Stomach (tissue), 9 donors: ENCODE data around the gene XRCC6. TPM values are rescaled to one million over a fixed set of nuclear protein-coding genes. Genes with fewer than 3 reads are reported as not detected.
"Not testable (repeated sequence)": the region's sequence is repeated elsewhere in the genome, so short reads cannot be mapped to it uniquely, and the experiment has no call there.

ENCODE experiments used
- DNase-seq, 2 donors: peaks; one replicate each; pipeline versions ENCODE4 v3.0.0 to v3.0.0-alpha.2; 2013 to 2019
- H3K27ac ChIP-seq, 5 donors: fragments of 200-600 bp in 4 of 5; sonication (generic) in 4 of 5; one replicate each; pipeline ENCODE4 v1.5.1; 2013 to 2019; ENCODE audit warnings: mild to moderate bottlenecking in 1 of 5, moderate library complexity in 1 of 5
- H3K27me3 ChIP-seq, 3 donors: fragments of 200-600 bp; sonication (generic); one replicate each; pipeline ENCODE4 v1.5.1; 2017 to 2019; ENCODE audit warnings: mixed run types in 1 of 3
- H3K36me3 ChIP-seq, 4 donors: fragments of 200-600 bp; sonication (generic); 1 replicate in 3 of 4; 2 replicates in 1 of 4; pipeline ENCODE4 v1.5.1; 2016 to 2019
- H3K4me1 ChIP-seq, 4 donors: fragments of 200-600 bp; sonication (generic); one replicate each; pipeline ENCODE4 v1.5.1; 2016 to 2019
- H3K4me3 ChIP-seq, 4 donors: fragments of 200-600 bp; sonication (generic) in 3 of 4; one replicate each; pipeline ENCODE4 v1.5.1; 2016 to 2019; ENCODE audit warnings: mild to moderate bottlenecking in 1 of 4
- H3K9me3 ChIP-seq, 4 donors: fragments of 200-600 bp; sonication (generic); one replicate each; pipeline ENCODE4 v1.5.1; 2016 to 2019
- EP300 ChIP-seq: sonication (generic); formaldehyde crosslinking; IDR thresholded peaks from one replicate; pipeline ENCODE4 v1.6.1; 2017; ENCODE audit warnings: antibody characterized with exemption
- POLR2A ChIP-seq, 4 donors: fragments of 450-650 bp; IDR thresholded peaks; one replicate each; pipeline ENCODE4 v1.6.1; 2016; ENCODE audit warnings: antibody characterized with exemption in 4 of 4, control low read depth in 2 of 4, mild to moderate bottlenecking in 1 of 4, moderate library complexity in 1 of 4
- POLR2AphosphoS5 ChIP-seq, 3 donors: sonication (generic); formaldehyde crosslinking; IDR thresholded peaks; one replicate each; pipeline ENCODE4 v1.6.1; 2016; ENCODE audit warnings: antibody characterized with exemption in 3 of 3
- WGBS, 5 donors: extraction: QIAGEN DNeasy Blood & Tissue Kit in 3 of 5; methylation state at CpG; one replicate each; pipeline versions ENCODE4 v1.1.5 to v1.1.7; 2013 to 2018; 5-methylcytosine and 5-hydroxymethylcytosine counted together
- intact Hi-C: fragments of 100-400 bp; cut with DNase I; formaldehyde crosslinking; loops from one replicate; pipeline ENCODE4 v1.15.1; 2023; ENCODE audit warnings: low total_unique reads
- polyA plus RNA-seq, 3 donors: library from polyadenylated mRNA; stranded (reverse); fragments of 200-250 nt; gene quantifications; one replicate each; pipeline ENCODE4 v1.2.3, GENCODE V29; 2013
- total RNA-seq, 5 donors: library from RNA; depleted of rRNA; stranded (reverse); fragments of >200 nt; gene quantifications; one replicate each; pipeline versions ENCODE4 v1.1.0 to v1.2.3, GENCODE V29; 2014 to 2016
- TF ChIP-seq, protein P1 (sequence below), 7 experiments: fragments of 450-650 bp in 4 of 7; fragments of 200-600 bp in 3 of 7; sonication (generic) in 3 of 7; IDR thresholded peaks; one replicate each; pipeline ENCODE4 v1.5.1; 2016 to 2019; ENCODE audit warnings: antibody characterized with exemption in 7 of 7, control low read depth in 2 of 7, mild to moderate bottlenecking in 1 of 7
- donor health status: healthy with polysubstance abuse.
- donor health status: Bipolar disorder and iron deficiency.
- donor health status: healthy.

Gene XRCC6
- total and polyA plus RNA-seq, 8 donors, result 40.3 to 315 (median 133) TPM

- 73 to 86% (median 77%) methylated on average over 3 of the region's 3 CpGs for whole genome bisulfite sequencing, 5 donors
- no peak for DNase-seq
- no peak for TF ChIP-seq EP300
- TF ChIP-seq, protein P1, sequence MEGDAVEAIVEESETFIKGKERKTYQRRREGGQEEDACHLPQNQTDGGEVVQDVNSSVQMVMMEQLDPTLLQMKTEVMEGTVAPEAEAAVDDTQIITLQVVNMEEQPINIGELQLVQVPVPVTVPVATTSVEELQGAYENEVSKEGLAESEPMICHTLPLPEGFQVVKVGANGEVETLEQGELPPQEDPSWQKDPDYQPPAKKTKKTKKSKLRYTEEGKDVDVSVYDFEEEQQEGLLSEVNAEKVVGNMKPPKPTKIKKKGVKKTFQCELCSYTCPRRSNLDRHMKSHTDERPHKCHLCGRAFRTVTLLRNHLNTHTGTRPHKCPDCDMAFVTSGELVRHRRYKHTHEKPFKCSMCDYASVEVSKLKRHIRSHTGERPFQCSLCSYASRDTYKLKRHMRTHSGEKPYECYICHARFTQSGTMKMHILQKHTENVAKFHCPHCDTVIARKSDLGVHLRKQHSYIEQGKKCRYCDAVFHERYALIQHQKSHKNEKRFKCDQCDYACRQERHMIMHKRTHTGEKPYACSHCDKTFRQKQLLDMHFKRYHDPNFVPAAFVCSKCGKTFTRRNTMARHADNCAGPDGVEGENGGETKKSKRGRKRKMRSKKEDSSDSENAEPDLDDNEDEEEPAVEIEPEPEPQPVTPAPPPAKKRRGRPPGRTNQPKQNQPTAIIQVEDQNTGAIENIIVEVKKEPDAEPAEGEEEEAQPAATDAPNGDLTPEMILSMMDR (IDR thresholded peaks at IDR 0.05), result no peak
- TF ChIP-seq POLR2A (IDR thresholded peaks at IDR 0.05), result no peak
- no peak for TF ChIP-seq POLR2AphosphoS5 (IDR thresholded peaks at IDR 0.05)
- Histone ChIP-seq H3K4me1 (peaks cover 0 to under 1% (median under 1%) of the 10 kb centered on the region in 4 donors), H3K27me3 (no peaks in the 10 kb centered on the region), H3K27ac (no peak overlapping the region), H3K36me3 (peaks cover 83 to 95% (median 93%) of the 10 kb centered on the region in 4 donors), H3K9me3 (no peaks in the 10 kb centered on the region), H3K4me3 (no peak overlapping the region)
- intact Hi-C loops, result no loop called here
Measured at GRCh38 chr22:41661088-41661487, 40.0 kb downstream of the XRCC6 start.

DNA sequence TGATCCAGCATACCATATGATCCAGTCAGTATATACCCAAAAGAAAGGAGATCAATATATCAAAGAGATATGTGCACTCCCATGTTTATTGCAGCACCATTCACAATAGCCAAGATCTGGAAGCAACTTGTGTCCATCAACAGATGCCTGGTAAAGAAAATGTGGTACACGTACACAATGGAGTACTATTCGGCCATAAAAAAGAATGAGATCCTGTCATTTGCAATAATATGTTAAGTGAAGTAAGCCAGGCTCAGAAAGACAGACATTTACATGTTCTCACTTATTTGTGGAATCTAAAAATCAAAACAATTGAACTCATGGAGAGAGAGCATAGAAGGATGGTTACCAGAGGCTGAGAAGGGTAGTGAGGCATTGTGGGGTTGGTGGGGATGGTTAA, 40.6 kb downstream of the XRCC6 start:
- H3K9me3 ChIP-seq, result no peaks in the 10 kb centered on the region
- H3K4me1 ChIP-seq, result peaks cover 0 to 7% (median 3%) of the 10 kb centered on the region in 4 donors
- 94 to 99% (median 97%) methylated on average over 2 of the region's 2 CpGs for WGBS, 5 donors
- H3K4me3 ChIP-seq, result no peak overlapping the region
- TF ChIP-seq POLR2AphosphoS5 (IDR thresholded peaks at IDR 0.05) (no peak), EP300 (no peak), POLR2A (IDR thresholded peaks at IDR 0.05) (no peak)
- TF ChIP-seq, protein P1 (IDR thresholded peaks at IDR 0.05), result no peak
- H3K27ac ChIP-seq, result no peak overlapping the region
- peaks cover 77 to 89% (median 86%) of the 10 kb centered on the region in 4 donors for H3K36me3 ChIP-seq
- intact Hi-C loops, result no loop called here
- no peak for DNase-seq
- no peaks in the 10 kb centered on the region for H3K27me3 ChIP-seq

DNA sequence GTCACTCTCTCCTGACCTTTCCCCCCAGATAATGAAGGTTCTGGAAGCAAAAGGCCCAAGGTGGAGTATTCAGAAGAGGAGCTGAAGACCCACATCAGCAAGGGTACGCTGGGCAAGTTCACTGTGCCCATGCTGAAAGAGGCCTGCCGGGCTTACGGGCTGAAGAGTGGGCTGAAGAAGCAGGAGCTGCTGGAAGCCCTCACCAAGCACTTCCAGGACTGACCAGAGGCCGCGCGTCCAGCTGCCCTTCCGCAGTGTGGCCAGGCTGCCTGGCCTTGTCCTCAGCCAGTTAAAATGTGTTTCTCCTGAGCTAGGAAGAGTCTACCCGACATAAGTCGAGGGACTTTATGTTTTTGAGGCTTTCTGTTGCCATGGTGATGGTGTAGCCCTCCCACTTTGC, 42.5 kb downstream of the XRCC6 start:
- H3K9me3 ChIP-seq, DNase-seq, H3K27ac ChIP-seq, H3K4me3 ChIP-seq, intact Hi-C loops, H3K27me3 ChIP-seq: not testable (repeated sequence)
- 76 to 88% (median 86%) methylated on average over 8 to 9 of the region's 9 CpGs for WGBS, 5 donors
- H3K36me3 ChIP-seq, result peaks cover 60 to 70% (median 68%) of the 10 kb centered on the region in 4 donors
- peaks cover 3 to 20% (median 11%) of the 10 kb centered on the region in 4 donors for H3K4me1 ChIP-seq

DNA sequence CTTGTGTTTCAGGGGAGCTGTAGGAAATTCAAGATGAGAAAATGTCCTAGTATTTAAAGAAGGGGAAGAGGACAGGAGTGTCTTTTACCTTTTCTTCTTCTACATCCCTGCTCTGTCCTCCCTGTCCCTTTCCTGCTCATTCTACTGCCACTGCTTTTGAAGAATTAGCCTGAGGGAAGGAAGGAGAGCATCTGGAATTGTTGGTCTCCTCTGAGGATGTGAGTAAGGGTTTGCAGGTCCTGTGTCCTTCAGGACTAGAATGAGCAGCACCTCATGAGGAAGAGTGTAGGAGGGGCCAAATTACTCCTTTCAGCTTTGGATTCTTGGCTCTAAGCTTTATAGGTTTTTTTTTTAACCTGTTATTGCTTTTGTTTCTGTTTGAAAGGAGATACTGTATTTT, 43.4 kb downstream of the XRCC6 start:
- peaks cover 3 to 20% (median 11%) of the 10 kb centered on the region in 4 donors for H3K4me1 ChIP-seq
- H3K36me3 ChIP-seq, result peaks cover 51 to 61% (median 59%) of the 10 kb centered on the region in 4 donors
- DNase-seq, result no peak
- no peaks in the 10 kb centered on the region for H3K27me3 ChIP-seq
- TF ChIP-seq EP300, result no peak
- no peak for TF ChIP-seq POLR2A (IDR thresholded peaks at IDR 0.05)
- TF ChIP-seq, protein P1 (IDR thresholded peaks at IDR 0.05), result no peak
- TF ChIP-seq POLR2AphosphoS5 (IDR thresholded peaks at IDR 0.05), result no peak
- no peaks in the 10 kb centered on the region for H3K9me3 ChIP-seq
- H3K27ac ChIP-seq, result no peak overlapping the region
- no peak overlapping the region for H3K4me3 ChIP-seq
- intact Hi-C loops, result no loop called here

GRCh38 chr22:41664951-41665350, 43.9 kb downstream of the XRCC6 start:
- peaks cover 3 to 20% (median 11%) of the 10 kb centered on the region in 4 donors for H3K4me1 ChIP-seq
- H3K27ac ChIP-seq, result no peak overlapping the region
- H3K9me3 ChIP-seq, result no peaks in the 10 kb centered on the region

More at GRCh38 chr22:41664951-41665350, 43.9 kb downstream of the XRCC6 start:
- Histone ChIP-seq H3K27me3 (no peaks in the 10 kb centered on the region), H3K36me3 (peaks cover 47 to 57% (median 54%) of the 10 kb centered on the region in 4 donors), H3K4me3 (no peak overlapping the region)
- no peak for DNase-seq
- TF ChIP-seq EP300 (no peak), POLR2A (IDR thresholded peaks at IDR 0.05) (no peak), POLR2AphosphoS5 (IDR thresholded peaks at IDR 0.05) (no peak)
- TF ChIP-seq, protein P1 (IDR thresholded peaks at IDR 0.05), result no peak
- intact Hi-C loops, result no loop called here
- 76 to 85% (median 78%) methylated on average over 3 of the region's 3 CpGs for WGBS, 5 donors
